Natural killer cell (primary cell): Measurements from ENCODE around the gene HOXA7. TPM values are rescaled to one million over a fixed set of nuclear protein-coding genes. Genes with fewer than 3 reads are reported as not detected.

Source experiments
- ATAC-seq, 3 donors: fragments of 150-1000 bp in 2 of 3; fragments of 200-7000 bp in 1 of 3; cut with Tn5 transposase; 1 replicate in 1 of 3; 2 replicates in 2 of 3; pipeline ENCODE4 v1.10.0; 2021; ENCODE audit warnings: mild to moderate bottlenecking in 2 of 3, moderate library complexity in 2 of 3
- DNase-seq, 2 donors: peaks; one replicate each; pipeline versions ENCODE4 v3.0.0 to v3.0.0-alpha.2; 2013 to 2021; ENCODE audit warnings: mixed read lengths in 1 of 2
- H3K27ac ChIP-seq: one replicate; pipeline ENCODE4 v1.5.1; 2013; ENCODE audit warnings: mild to moderate bottlenecking, low read length
- H3K27me3 ChIP-seq: one replicate; pipeline ENCODE4 v1.6.1; 2013; ENCODE audit warnings: low read length; ENCODE audit not compliant: control insufficient read depth, insufficient read depth
- H3K36me3 ChIP-seq: one replicate; pipeline ENCODE4 v1.6.1; 2013; ENCODE audit warnings: low read length; ENCODE audit not compliant: control insufficient read depth, insufficient read depth
- H3K4me1 ChIP-seq: one replicate; pipeline ENCODE4 v1.6.1; 2013; ENCODE audit warnings: low read length; ENCODE audit not compliant: control insufficient read depth, insufficient read depth
- H3K4me3 ChIP-seq: one replicate; pipeline ENCODE4 v1.5.1; 2013; ENCODE audit warnings: low read length
- H3K9me3 ChIP-seq: one replicate; pipeline ENCODE4 v1.6.1; 2013; ENCODE audit warnings: low read length; ENCODE audit not compliant: control insufficient read depth, insufficient read depth
- H3K27ac Mint-ChIP-seq, 2 donors: one replicate each; pipeline ENCODE4 v1.8.0; 2022; ENCODE audit warnings: mild to moderate bottlenecking in 2 of 2, mixed read lengths in 2 of 2, moderate library complexity in 1 of 2
- H3K27me3 Mint-ChIP-seq, 2 donors: one replicate each; pipeline ENCODE4 v1.8.0; 2022; ENCODE audit warnings: low read depth in 2 of 2, mixed read lengths in 2 of 2
- H3K36me3 Mint-ChIP-seq: one replicate; pipeline ENCODE4 v1.8.0; 2022; ENCODE audit warnings: mixed read lengths
- H3K4me1 Mint-ChIP-seq, 2 donors: one replicate each; pipeline ENCODE4 v1.8.0; 2022; ENCODE audit warnings: mixed read lengths in 2 of 2
- H3K4me3 Mint-ChIP-seq: one replicate; pipeline ENCODE4 v1.8.0; 2022; ENCODE audit warnings: mild to moderate bottlenecking, moderate library complexity, mixed read lengths
- H3K9me3 Mint-ChIP-seq, 2 donors: one replicate each; pipeline ENCODE4 v1.8.0; 2022; ENCODE audit warnings: mixed read lengths in 2 of 2
- CTCF ChIP-seq: fragments of 200-600 bp; IDR thresholded peaks from one replicate; pipeline ENCODE4 v1.8.0; 2022; ENCODE audit warnings: antibody characterized with exemption
- WGBS: methylation state at CpG from one replicate; pipeline ENCODE4 v1.1.7; 2013; ENCODE audit warnings: missing lambda C conversion rate; ENCODE audit not compliant: insufficient coverage; 5-methylcytosine and 5-hydroxymethylcytosine counted together
- intact Hi-C: fragments of 100-400 bp; cut with micrococcal nuclease; formaldehyde crosslinking; loops from one replicate; pipeline ENCODE4 v1.14.2; 2022
- total RNA-seq, 4 donors: library from RNA; stranded (reverse); fragments of 120-200 nt in 1 of 4; gene quantifications; one replicate each; pipeline versions ENCODE4 v1.2.3 to v1.2.4, GENCODE V29; 2013 to 2022

The HOXA7 gene
- total RNA-seq, 3 donors from 2014 or later (not counting 1 experiment from before 2014, with no cell fraction given) = not detected

- no peak for TF ChIP-seq CTCF
- Histone ChIP-seq H3K9me3 (no peaks in the 10 kb centered on the region), H3K36me3 (no peaks in the 10 kb centered on the region), H3K4me1 (no peaks in the 10 kb centered on the region), H3K27ac (peak overlapping the region; percentile 76), H3K27me3 (no peaks in the 10 kb centered on the region), H3K4me3 (peak overlapping the region; percentile 65)
- Mint-ChIP-seq H3K4me3 (peak overlapping the region; percentile 65), H3K4me1 (no peaks in the 10 kb centered on the region), H3K27ac (peak overlapping the region in 1 of 2 donors; percentile 45), H3K27me3 (peaks cover 28 to 41% of the 10 kb centered on the region in 2 donors), H3K9me3 (no peaks in the 10 kb centered on the region), H3K36me3 (no peaks in the 10 kb centered on the region)
- whole genome bisulfite sequencing = 76% methylated on average over 11 of the region's 12 CpGs
- intact Hi-C loops = no loop called here
- ATAC-seq (no peak), DNase-seq (no peak)
These were observed 25.1 kb downstream of the HOXA7 start for GRCh38 chr7:27131390-27131819.

GRCh38 chr7:27130540-27131389 is 25.7 kb downstream of the HOXA7 start, which contains the start of gene HOXA4:
HOXA4 (minus strand) TSS chr7:27130757; CDS start chr7:27130733, 24 bp downstream.
- no peak for TF ChIP-seq CTCF
- H3K4me1 Mint-ChIP-seq = no peaks in the 10 kb centered on the region
- DNase-seq (peak; percentile 51 to 69), ATAC-seq (peak; percentile 79 to 97 (median 96))
- intact Hi-C loops = no loop called here
- WGBS = 33% methylated on average over 66 of the region's 67 CpGs
- peak within 1 kb of the TSS in 1 of 2 donors; percentile 45 for H3K27ac Mint-ChIP-seq
- H3K4me3 ChIP-seq = peak within 1 kb of the TSS; percentile 65
- no peaks in the 10 kb centered on the region for H3K36me3 ChIP-seq
- H3K4me3 Mint-ChIP-seq = peak within 1 kb of the TSS; percentile 74
- H3K27me3 ChIP-seq = no peaks in the 10 kb centered on the region
- H3K9me3 Mint-ChIP-seq = no peaks in the 10 kb centered on the region
- peaks cover 26 to 41% of the 10 kb centered on the region in 2 donors for H3K27me3 Mint-ChIP-seq
- H3K36me3 Mint-ChIP-seq = no peaks in the 10 kb centered on the region
- H3K9me3 ChIP-seq = no peaks in the 10 kb centered on the region
- H3K4me1 ChIP-seq = no peaks in the 10 kb centered on the region
- peak within 1 kb of the TSS; percentile 76 for H3K27ac ChIP-seq

- DNase-seq (no peak), ATAC-seq (peak in 1 of 3 donors; percentile 34)
- 60% methylated on average over 72 of the region's 72 CpGs for WGBS
- Mint-ChIP-seq H3K27ac (no peak overlapping the region), H3K4me3 (peak overlapping the region; percentile 64), H3K9me3 (no peaks in the 10 kb centered on the region), H3K4me1 (no peaks in the 10 kb centered on the region), H3K27me3 (peaks cover 29 to 41% of the 10 kb centered on the region in 2 donors), H3K36me3 (no peaks in the 10 kb centered on the region)
- no peaks in the 10 kb centered on the region for H3K4me1 ChIP-seq
- no peak overlapping the region for H3K27ac ChIP-seq
- intact Hi-C loops = no loop called here
- TF ChIP-seq CTCF = no peak
- H3K9me3 ChIP-seq = no peaks in the 10 kb centered on the region
- no peaks in the 10 kb centered on the region for H3K36me3 ChIP-seq
- H3K27me3 ChIP-seq = no peaks in the 10 kb centered on the region
- no peak overlapping the region for H3K4me3 ChIP-seq
These were observed 26.5 kb downstream of the HOXA7 start for GRCh38 chr7:27129729-27130539.
